Adrenal gland (tissue), 5 donors: ENCODE measurements around the gene DDX25.

Experiments
- CTCF ChIP-seq, 6 experiments: fragments of 450-650 bp in 4 of 6; fragments of 200-600 bp in 2 of 6; sonication (generic) in 1 of 6; IDR thresholded peaks; 1 replicate in 5 of 6; 2 replicates in 1 of 6; pipeline versions ENCODE4 v1.5.1 to v1.8.0; 2016 to 2021; ENCODE audit warnings: antibody characterized with exemption in 6 of 6, mild to moderate bottlenecking in 2 of 6, moderate library complexity in 1 of 6
- POLR2A ChIP-seq, 2 donors: fragments of 450-650 bp; IDR thresholded peaks; one replicate each; pipeline ENCODE4 v1.6.1; 2017; ENCODE audit warnings: antibody characterized with exemption in 2 of 2, mild to moderate bottlenecking in 2 of 2, moderate library complexity in 1 of 2
- donor health status: DM: no; HTN: no; CAD: no.

GRCh38 chr11:125871391-125872137 is 32.7 kb upstream of the DDX25 start:
- TF ChIP-seq CTCF (IDR thresholded peaks at IDR 0.05) (peak; percentile 12 to 40 (median 30)), POLR2A (IDR thresholded peaks at IDR 0.05) (no peak)
